ENCODE results near the gene RPTOR. TPM values are rescaled to one million over a fixed set of nuclear protein-coding genes. Genes with fewer than 3 reads are reported as not detected.

The RPTOR gene
- total RNA-seq, 1 experiment from 2014 or later, result 58.0 TPM

DNA sequence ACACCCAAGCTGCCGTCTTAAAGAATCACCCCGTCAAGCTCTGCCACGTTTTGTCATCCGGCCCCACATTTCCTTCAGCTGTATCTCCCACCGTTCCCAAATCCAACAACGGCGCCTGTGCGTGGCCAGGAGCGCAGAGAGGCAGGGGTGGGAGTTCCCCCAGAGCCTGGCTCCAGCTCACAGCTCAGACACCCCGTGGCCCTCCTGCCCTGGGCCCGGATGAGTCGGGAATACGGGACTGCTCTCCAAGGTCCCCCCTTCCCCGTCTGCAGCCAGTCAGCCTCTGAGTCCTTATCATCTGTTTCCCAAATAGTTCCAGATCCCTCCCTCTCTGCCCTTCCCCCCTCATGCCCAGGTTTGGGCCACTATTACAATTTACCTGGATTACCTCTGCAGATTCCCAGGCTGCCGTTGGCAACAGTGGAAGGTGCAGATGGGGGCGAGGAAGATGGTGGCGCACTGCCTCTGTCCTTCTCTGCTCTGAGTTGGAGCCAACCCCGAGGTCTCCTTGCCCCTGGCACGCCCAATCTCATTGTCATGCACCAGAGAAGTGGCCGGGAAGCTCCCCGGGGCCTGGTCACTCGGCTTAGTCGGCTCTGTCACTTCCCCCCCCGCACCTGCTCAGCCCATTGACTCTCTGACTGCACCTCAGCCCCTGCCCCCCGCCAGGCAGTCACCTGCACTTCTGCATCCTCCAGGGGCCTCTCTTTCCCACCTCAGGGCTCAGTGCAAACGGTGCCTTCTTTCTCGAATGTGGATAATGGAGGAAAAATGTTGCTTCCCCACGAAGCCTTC lies 18.3 kb upstream of the RPTOR start:
- Histone ChIP-seq H3K4me1 (ENCODE audit: control insufficient read depth, insufficient read depth, low read length) (no peaks in the 10 kb centered on the region), H3K9me3 (ENCODE audit: control insufficient read depth, insufficient read depth, low read depth, low read length) (no peaks in the 10 kb centered on the region), H3K27ac (ENCODE audit: low read length) (no peak overlapping the region), H3K36me3 (ENCODE audit: control insufficient read depth, insufficient read depth, low read length) (no peaks in the 10 kb centered on the region), H3K4me3 (ENCODE audit: low read depth in 2 of 2, low read length in 2 of 2) (no peak overlapping the region), H3K27me3 (ENCODE audit: control insufficient read depth, insufficient read depth, low read length) (no peaks in the 10 kb centered on the region)
- intact Hi-C loops (cut with micrococcal nuclease; ENCODE audit: unreplicated experiment) (no loop called here), in situ Hi-C loops (cut with HindIII; ENCODE audit: low pct_unique_long_range_greater_than_20kb, low sequenced_read_pairs) (no loop called here)
- ATAC-seq (no peak), DNase-seq (ENCODE audit: low read depth, low spot score) (no peak)
- CTCF ChIA-PET, result no interaction called here
- BruUV-seq (replicated peaks), result no TSS peak
- TF ChIP-seq TCF7L2 (IDR thresholded peaks at IDR 0.05; ENCODE audit: low read depth, low read length), result no peak
- no peak for TF ChIP-seq SIN3A (IDR thresholded peaks at IDR 0.05; ENCODE audit: borderline replicate concordance, insufficient read depth, low read depth, low read length)
- TF ChIP-seq, protein P1, sequence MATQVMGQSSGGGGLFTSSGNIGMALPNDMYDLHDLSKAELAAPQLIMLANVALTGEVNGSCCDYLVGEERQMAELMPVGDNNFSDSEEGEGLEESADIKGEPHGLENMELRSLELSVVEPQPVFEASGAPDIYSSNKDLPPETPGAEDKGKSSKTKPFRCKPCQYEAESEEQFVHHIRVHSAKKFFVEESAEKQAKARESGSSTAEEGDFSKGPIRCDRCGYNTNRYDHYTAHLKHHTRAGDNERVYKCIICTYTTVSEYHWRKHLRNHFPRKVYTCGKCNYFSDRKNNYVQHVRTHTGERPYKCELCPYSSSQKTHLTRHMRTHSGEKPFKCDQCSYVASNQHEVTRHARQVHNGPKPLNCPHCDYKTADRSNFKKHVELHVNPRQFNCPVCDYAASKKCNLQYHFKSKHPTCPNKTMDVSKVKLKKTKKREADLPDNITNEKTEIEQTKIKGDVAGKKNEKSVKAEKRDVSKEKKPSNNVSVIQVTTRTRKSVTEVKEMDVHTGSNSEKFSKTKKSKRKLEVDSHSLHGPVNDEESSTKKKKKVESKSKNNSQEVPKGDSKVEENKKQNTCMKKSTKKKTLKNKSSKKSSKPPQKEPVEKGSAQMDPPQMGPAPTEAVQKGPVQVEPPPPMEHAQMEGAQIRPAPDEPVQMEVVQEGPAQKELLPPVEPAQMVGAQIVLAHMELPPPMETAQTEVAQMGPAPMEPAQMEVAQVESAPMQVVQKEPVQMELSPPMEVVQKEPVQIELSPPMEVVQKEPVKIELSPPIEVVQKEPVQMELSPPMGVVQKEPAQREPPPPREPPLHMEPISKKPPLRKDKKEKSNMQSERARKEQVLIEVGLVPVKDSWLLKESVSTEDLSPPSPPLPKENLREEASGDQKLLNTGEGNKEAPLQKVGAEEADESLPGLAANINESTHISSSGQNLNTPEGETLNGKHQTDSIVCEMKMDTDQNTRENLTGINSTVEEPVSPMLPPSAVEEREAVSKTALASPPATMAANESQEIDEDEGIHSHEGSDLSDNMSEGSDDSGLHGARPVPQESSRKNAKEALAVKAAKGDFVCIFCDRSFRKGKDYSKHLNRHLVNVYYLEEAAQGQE (IDR thresholded peaks at IDR 0.05; ENCODE audit: insufficient read depth in 1 of 2, low read depth in 2 of 2, low read length in 1 of 2), result no peak
- POLR2A ChIA-PET, result no interaction called here

DNA sequence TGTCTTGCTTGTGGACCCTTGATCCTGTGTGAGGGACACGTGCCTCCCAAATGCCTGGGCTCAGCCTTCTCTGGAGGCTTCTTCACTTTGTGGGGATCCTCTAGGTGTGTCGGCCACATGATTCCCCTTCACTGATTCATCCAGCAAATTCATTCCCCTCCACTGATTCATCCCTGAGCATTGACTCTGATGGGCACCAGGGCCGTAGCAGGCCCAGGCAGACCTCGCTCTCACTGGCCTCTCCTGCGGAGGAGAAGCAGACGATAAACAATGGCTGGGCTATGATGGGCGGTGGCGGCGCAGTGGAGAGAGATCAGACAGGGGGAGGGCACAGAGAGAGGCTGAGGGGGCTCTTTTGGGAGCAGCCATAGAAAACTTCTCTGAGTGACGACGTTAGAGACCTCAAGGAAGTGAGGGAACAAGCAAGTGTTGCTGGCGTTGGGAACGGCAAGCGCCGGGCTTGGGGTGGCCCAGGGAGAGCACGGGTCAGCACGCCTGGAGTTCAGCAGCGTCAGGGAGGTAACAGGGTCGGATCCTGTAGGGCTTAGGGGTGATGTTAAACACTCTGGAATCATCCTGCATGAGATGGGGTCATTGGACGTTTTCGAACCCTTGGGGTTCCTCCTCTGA lies 17.5 kb upstream of the RPTOR start:
- Histone ChIP-seq H3K27ac (ENCODE audit: low read length) (no peak overlapping the region), H3K4me3 (ENCODE audit: low read depth in 2 of 2, low read length in 2 of 2) (no peak overlapping the region), H3K9me3 (ENCODE audit: control insufficient read depth, insufficient read depth, low read depth, low read length) (no peaks in the 10 kb centered on the region), H3K27me3 (ENCODE audit: control insufficient read depth, insufficient read depth, low read length) (no peaks in the 10 kb centered on the region), H3K36me3 (ENCODE audit: control insufficient read depth, insufficient read depth, low read length) (no peaks in the 10 kb centered on the region), H3K4me1 (ENCODE audit: control insufficient read depth, insufficient read depth, low read length) (no peaks in the 10 kb centered on the region)
- BruUV-seq (replicated peaks), result no TSS peak
- ChIA-PET POLR2A (no interaction called here), CTCF (no interaction called here)
- no peak for DNase-seq (ENCODE audit: low read depth, low spot score)
- intact Hi-C loops (cut with micrococcal nuclease; ENCODE audit: unreplicated experiment) (no loop called here), in situ Hi-C loops (cut with HindIII; ENCODE audit: low pct_unique_long_range_greater_than_20kb, low sequenced_read_pairs) (no loop called here)
- ATAC-seq, result no peak
- TF ChIP-seq, protein P2, sequence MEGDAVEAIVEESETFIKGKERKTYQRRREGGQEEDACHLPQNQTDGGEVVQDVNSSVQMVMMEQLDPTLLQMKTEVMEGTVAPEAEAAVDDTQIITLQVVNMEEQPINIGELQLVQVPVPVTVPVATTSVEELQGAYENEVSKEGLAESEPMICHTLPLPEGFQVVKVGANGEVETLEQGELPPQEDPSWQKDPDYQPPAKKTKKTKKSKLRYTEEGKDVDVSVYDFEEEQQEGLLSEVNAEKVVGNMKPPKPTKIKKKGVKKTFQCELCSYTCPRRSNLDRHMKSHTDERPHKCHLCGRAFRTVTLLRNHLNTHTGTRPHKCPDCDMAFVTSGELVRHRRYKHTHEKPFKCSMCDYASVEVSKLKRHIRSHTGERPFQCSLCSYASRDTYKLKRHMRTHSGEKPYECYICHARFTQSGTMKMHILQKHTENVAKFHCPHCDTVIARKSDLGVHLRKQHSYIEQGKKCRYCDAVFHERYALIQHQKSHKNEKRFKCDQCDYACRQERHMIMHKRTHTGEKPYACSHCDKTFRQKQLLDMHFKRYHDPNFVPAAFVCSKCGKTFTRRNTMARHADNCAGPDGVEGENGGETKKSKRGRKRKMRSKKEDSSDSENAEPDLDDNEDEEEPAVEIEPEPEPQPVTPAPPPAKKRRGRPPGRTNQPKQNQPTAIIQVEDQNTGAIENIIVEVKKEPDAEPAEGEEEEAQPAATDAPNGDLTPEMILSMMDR (IDR thresholded peaks at IDR 0.05), result no peak
- TF ChIP-seq TCF7L2 (IDR thresholded peaks at IDR 0.05; ENCODE audit: low read depth, low read length), result no peak
- no peak for TF ChIP-seq POLR2AphosphoS5 (IDR thresholded peaks at IDR 0.05; ENCODE audit: low read depth, low read length)
- no peak for TF ChIP-seq SIN3A (IDR thresholded peaks at IDR 0.05; ENCODE audit: borderline replicate concordance, insufficient read depth, low read depth, low read length)
- TF ChIP-seq, protein P1 (IDR thresholded peaks at IDR 0.05; ENCODE audit: insufficient read depth in 1 of 2, low read depth in 2 of 2, low read length in 1 of 2), result no peak
